ENCODE measurements around the gene CISD3. TPM values are rescaled to one million over a fixed set of nuclear protein-coding genes. Genes with fewer than 3 reads are reported as not detected.
A peak's percentile ranks its signal among the peaks of the same experiment; 100 is the strongest.

Gene CISD3
- total RNA-seq, 1 experiment from 2014 or later, result 14.1 TPM

- peak overlapping the region; percentile 95 for H3K4me3 ChIP-seq (ENCODE audit: low read length)
- TF ChIP-seq EZH2phosphoT487 (IDR thresholded peaks at IDR 0.05; ENCODE audit: borderline replicate concordance, low read length) (no peak), EZH2 (IDR thresholded peaks at IDR 0.05; ENCODE audit: low read length, unreplicated experiment) (no peak)
- TF ChIP-seq, protein P1, sequence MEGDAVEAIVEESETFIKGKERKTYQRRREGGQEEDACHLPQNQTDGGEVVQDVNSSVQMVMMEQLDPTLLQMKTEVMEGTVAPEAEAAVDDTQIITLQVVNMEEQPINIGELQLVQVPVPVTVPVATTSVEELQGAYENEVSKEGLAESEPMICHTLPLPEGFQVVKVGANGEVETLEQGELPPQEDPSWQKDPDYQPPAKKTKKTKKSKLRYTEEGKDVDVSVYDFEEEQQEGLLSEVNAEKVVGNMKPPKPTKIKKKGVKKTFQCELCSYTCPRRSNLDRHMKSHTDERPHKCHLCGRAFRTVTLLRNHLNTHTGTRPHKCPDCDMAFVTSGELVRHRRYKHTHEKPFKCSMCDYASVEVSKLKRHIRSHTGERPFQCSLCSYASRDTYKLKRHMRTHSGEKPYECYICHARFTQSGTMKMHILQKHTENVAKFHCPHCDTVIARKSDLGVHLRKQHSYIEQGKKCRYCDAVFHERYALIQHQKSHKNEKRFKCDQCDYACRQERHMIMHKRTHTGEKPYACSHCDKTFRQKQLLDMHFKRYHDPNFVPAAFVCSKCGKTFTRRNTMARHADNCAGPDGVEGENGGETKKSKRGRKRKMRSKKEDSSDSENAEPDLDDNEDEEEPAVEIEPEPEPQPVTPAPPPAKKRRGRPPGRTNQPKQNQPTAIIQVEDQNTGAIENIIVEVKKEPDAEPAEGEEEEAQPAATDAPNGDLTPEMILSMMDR (conservative IDR thresholded peaks at IDR 0.05; ENCODE audit: low read depth, low read length), result no peak
- CTCF ChIA-PET, result no interaction called here
- no peaks in the 10 kb centered on the region for H3K9me3 ChIP-seq (ENCODE audit: low read length)
- H3K27me3 ChIP-seq (ENCODE audit: low read length), result no peaks in the 10 kb centered on the region
- peaks cover 23% of the 10 kb centered on the region for H3K79me2 ChIP-seq (ENCODE audit: low read length)
- H4K20me1 ChIP-seq (ENCODE audit: low read length), result 0 out of 2 replicates have a peak, but pooled peaks cover 4% of the 10 kb centered on the region
- no peaks in the 10 kb centered on the region for H3F3A ChIP-seq (ENCODE audit: low read length, unreplicated experiment)
- BruUV-seq (replicated peaks), result no TSS peak
- DNase-seq, result peak; percentile 46
- no peaks in the 10 kb centered on the region for H3K36me3 ChIP-seq (ENCODE audit: low read depth, low read length)
- ATAC-seq, result peak; percentile 48
- H3K9me2 ChIP-seq (replicated peaks; ENCODE audit: low read length), result no peaks in the 10 kb centered on the region
- H3K4me2 ChIP-seq (ENCODE audit: low read length), result peak overlapping the region; percentile 97
- peak overlapping the region; percentile 87 for H2AFZ ChIP-seq (ENCODE audit: low read length)
- POLR2A ChIA-PET (ENCODE audit: unreplicated experiment), result no interaction called here
- intact Hi-C loops (cut with micrococcal nuclease), result no loop called here
- H3K9ac ChIP-seq (ENCODE audit: low read length), result peak overlapping the region; percentile 81
- peak overlapping the region; percentile 40 for H3K27ac ChIP-seq (ENCODE audit: low read length)
- peaks cover 20% of the 10 kb centered on the region for H3K4me1 ChIP-seq (ENCODE audit: insufficient read depth, low read length)
Measured at GRCh38 chr17:38730526-38731379, 612 bp downstream of the CISD3 start.

DNA sequence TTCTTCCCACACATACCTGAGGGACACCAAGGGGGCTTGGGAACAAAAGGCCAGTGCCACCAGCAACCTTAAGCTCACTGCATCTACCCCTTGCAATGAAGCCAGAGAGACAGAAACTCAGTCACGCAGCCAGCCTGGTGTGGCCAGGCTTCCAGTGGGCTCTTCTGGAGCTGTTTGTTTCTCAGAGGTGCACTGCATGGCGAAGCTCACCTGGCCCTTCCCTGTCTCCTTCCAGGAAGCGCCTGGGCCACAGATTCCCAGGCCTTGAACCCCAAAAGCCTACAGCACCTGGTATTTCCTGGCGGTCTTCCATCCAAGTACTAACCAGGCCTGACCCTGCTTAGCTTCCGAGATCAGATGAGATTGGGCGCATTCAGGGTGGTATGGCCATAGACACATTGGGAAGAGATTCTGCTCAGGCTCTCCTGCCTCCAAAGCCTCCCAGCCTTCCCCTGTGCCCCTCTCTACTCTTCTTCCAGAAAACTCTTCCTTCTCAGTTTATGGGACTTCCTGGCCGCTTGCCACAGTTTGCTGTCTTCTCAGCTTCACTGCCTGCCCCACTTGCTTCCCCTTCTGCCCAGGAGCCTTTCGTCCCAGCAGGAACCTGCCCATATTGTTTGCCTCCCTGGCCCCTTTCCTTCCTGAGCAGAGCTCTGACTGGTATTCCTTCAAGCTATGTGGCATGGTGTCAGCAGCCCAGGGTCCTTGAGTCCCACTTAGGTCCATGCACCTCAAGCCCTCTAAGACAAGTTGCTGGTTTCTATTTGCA, 1.6 kb downstream of the CISD3 start:
- ATAC-seq, result no peak

More for the DNA sequence above, 1.6 kb downstream of the CISD3 start:
- Histone ChIP-seq H3K4me2 (ENCODE audit: low read length) (peak overlapping the region; percentile 97), H3K79me2 (ENCODE audit: low read length) (peaks cover 23% of the 10 kb centered on the region), H3K9me2 (replicated peaks; ENCODE audit: low read length) (no peaks in the 10 kb centered on the region), H3K27ac (ENCODE audit: low read length) (no peak overlapping the region), H3K9ac (ENCODE audit: low read length) (no peak overlapping the region), H2AFZ (ENCODE audit: low read length) (no peak overlapping the region), H3K9me3 (ENCODE audit: low read length) (no peaks in the 10 kb centered on the region), H3K4me1 (ENCODE audit: insufficient read depth, low read length) (peaks cover 20% of the 10 kb centered on the region), H4K20me1 (ENCODE audit: low read length) (0 out of 2 replicates have a peak, but pooled peaks cover 4% of the 10 kb centered on the region), H3K36me3 (ENCODE audit: low read depth, low read length) (no peaks in the 10 kb centered on the region), H3K4me3 (ENCODE audit: low read length) (peak overlapping the region; percentile 95), H3F3A (ENCODE audit: low read length, unreplicated experiment) (no peaks in the 10 kb centered on the region), H3K27me3 (ENCODE audit: low read length) (no peaks in the 10 kb centered on the region)
- DNase-seq, result no peak
- POLR2A ChIA-PET (ENCODE audit: unreplicated experiment), result no interaction called here
- CTCF ChIA-PET, result no interaction called here
- BruUV-seq (replicated peaks), result no TSS peak
- no peak for TF ChIP-seq EZH2phosphoT487 (IDR thresholded peaks at IDR 0.05; ENCODE audit: borderline replicate concordance, low read length)
- TF ChIP-seq, protein P1 (conservative IDR thresholded peaks at IDR 0.05; ENCODE audit: low read depth, low read length), result no peak
- TF ChIP-seq EZH2 (IDR thresholded peaks at IDR 0.05; ENCODE audit: low read length, unreplicated experiment), result no peak
- intact Hi-C loops (cut with micrococcal nuclease), result no loop called here

Data from PC-3 (cell line).